Ovary (tissue), 3 donors: Measurements from ENCODE around the gene TDRD3.

Experiments
- EP300 ChIP-seq: sonication (generic); formaldehyde crosslinking; IDR thresholded peaks from one replicate; pipeline ENCODE4 v1.6.1; 2017; ENCODE audit warnings: antibody characterized with exemption
- POLR2A ChIP-seq: fragments of 450-650 bp; IDR thresholded peaks from one replicate; pipeline ENCODE4 v1.6.1; 2017; ENCODE audit warnings: antibody characterized with exemption, mild to moderate bottlenecking, moderate library complexity
- TF ChIP-seq, protein P1 (sequence below), 3 donors: fragments of 450-650 bp in 2 of 3; fragments of 200-600 bp in 1 of 3; IDR thresholded peaks; one replicate each; pipeline versions ENCODE4 v1.5.1 to v1.8.0; 2016 to 2022; ENCODE audit warnings: antibody characterized with exemption in 3 of 3, mild to moderate bottlenecking in 1 of 3
- donor health status: DM: no; HTN: no; CAD: no.

DNA sequence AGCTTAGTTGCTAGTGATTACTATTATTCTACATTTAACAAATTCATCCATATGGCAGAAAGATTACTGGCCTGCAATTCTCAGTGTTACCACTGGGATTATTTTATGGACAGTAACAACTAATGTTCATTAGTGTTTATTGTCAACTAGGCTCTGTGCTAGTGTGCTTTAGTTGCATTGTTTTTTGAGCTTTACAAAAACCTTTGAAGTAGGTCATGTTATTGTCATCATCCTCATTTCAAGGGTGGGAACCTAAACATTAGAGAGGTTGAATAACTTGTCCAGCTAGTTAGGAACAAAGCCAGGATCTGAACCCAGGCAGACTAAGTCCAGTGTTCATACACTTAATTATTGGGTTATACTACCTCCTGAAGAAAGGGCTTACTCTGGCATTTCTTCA lies 27.8 kb upstream of the TDRD3 start:
- TF ChIP-seq, protein P1, sequence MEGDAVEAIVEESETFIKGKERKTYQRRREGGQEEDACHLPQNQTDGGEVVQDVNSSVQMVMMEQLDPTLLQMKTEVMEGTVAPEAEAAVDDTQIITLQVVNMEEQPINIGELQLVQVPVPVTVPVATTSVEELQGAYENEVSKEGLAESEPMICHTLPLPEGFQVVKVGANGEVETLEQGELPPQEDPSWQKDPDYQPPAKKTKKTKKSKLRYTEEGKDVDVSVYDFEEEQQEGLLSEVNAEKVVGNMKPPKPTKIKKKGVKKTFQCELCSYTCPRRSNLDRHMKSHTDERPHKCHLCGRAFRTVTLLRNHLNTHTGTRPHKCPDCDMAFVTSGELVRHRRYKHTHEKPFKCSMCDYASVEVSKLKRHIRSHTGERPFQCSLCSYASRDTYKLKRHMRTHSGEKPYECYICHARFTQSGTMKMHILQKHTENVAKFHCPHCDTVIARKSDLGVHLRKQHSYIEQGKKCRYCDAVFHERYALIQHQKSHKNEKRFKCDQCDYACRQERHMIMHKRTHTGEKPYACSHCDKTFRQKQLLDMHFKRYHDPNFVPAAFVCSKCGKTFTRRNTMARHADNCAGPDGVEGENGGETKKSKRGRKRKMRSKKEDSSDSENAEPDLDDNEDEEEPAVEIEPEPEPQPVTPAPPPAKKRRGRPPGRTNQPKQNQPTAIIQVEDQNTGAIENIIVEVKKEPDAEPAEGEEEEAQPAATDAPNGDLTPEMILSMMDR (IDR thresholded peaks at IDR 0.05): no peak
- TF ChIP-seq POLR2A: no peak
- no peak for TF ChIP-seq EP300
